ENCODE measurements around the gene SPOCK2.
A peak's percentile ranks its signal among the peaks of the same experiment; 100 is the strongest.

The SPOCK2 gene

DNA sequence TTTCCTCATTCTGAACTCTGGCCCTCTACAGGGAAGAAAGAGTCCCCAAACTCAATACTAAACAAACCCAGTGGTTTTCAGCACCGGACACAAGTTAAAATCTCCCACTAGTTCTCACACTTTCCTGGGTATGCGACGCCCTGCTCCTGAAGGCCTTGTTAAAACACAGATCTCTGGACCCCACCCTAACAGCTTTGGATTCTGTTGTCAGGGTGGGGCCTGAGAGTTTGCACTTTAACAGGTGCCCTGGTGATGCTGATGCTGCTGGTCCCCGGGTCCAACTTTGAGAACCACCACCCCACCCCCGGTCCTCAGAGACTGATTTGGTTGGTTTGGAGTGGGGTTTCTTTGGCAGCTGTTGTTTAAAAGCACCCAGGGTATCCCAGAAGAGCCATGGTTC, 62.5 kb downstream of the SPOCK2 start:
- no peak for DNase-seq

DNA sequence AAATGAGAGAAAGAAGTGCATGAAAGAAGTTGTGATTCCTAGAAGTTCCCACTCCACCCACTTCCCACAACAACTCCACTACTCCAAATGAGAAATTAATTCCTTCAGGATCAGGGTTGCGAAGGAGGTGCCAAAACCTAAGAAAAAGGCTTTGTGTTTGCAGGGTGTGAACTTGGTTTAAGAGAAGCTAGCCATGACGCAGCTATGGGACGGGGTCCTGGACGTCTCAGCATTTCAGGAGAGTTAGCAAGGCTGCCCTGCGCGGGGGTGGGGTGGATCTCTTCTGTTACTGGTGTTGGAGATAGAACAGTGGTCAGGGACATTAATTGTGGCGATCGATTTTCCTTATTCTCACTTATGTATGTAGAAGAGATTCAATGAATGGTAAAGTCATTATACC, 63.0 kb downstream of the SPOCK2 start:
- DNase-seq: no peak

DNA sequence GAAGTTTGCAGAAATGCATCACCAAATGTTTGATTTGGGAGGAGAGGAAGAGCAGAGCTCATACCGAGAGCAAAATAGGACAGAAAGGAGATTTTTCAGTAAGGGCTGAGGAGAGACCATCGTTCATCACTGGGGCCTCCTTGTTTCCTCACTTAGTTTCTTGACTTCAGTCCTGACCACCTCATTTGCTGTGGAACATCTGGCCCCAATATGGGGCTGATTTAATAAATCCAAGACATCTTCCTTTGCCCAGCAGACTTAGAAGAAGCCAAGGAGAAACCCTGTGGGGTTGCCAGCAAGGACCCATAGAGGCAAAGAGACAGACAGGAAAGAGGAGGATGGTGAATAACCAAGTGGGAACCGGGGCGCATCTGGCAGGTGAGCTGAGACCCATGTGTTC, 63.8 kb downstream of the SPOCK2 start:
- DNase-seq: no peak

DNA sequence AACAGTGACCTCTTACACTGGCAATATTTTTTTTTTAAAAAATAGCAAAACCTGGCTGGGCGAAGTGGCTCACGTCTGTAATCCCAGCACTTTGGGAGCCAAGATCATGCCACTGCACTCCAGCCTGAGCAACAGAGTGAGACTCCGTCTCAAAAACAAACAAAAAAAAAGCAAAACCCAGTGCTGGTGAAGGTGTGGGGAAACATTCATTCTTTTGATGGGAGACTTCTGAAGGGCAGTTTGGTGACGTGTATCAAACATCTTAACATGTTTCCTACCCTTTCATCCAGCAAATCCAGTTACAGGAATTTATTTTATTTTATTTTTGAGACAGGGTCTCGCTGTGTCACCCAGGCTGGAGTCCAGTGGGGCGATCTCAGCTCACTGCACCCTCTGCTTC, 66.1 kb downstream of the SPOCK2 start:
- DNase-seq: no peak

DNA sequence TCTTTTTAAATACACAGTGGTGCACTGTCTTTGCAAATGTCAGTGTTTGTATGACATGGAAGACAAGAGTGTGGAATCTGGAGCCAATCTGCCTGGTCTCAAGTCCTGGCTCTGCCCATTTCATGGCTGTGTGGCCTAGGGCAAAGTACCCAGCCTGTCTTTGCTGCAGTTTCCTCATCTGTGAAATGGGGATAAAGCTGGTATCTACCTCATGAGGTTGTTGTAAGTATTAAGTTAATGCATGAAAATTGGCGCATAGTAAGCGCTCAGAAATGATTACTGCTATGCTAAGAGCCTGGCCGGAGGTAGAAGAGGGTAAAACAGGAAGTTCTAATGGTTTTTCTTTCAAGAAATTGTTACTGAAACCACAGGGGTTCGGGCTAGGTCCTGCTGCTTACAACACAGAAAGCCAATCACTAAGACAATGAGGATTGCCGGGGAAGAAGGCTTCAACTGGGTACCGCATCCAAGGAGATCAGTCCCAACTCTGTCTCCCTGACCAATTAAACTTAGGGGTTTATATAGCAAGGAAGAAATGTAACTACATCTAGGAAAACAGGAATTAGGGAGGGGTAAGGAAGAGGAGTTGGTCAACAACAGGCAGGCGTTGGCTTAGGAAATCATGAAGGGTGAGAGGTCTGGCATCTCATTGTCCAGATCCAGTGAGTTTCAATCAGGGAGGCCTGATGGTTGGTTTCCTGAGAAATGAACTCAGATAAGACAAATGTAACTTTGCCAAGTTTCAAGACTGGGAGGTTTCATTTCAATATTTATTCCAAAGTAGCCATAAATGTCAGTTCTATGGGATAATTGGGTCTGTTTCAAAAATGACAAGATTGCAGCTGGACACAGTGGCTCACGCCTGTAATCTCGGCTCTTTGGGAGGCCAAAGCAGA, 67.2 kb downstream of the SPOCK2 start:
- no peak for DNase-seq

DNA sequence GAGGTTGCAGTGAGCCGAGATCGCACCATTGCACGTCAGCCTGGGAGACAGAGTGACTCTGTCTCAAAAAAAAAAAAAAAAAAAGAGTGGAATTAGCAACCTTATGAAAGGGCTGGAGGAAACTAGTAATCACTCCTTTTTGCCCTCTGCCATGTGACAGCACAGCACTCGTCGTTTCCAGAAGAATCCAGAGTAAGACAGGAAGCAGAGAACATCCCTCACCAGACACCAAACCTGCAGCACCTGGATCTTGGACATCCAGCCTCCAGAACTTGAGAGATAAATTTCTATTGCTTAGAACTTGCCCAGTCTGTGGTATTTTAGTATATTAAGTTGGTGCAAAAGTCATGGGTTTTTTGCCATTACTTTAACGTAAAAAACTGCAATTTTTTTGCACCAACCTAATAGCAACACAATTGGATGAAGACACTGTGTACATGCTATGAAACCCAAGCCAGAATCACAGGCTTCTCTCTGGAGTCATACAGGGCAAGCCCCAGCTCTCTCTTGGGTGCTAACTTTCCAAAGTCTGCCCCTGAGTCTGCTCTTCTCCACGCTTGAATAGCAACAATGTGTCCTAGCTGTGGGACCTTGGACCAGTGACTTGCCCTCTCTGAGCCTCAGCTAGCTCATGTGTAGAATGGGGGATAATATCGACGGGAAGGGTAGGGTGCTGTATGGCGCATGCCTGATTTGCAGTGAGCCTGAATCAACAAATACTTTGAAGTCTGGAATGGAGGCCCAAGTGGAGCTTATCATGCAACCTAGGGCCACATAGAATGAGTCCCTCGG, 69.1 kb downstream of the SPOCK2 start:
- DNase-seq: no peak

DNA sequence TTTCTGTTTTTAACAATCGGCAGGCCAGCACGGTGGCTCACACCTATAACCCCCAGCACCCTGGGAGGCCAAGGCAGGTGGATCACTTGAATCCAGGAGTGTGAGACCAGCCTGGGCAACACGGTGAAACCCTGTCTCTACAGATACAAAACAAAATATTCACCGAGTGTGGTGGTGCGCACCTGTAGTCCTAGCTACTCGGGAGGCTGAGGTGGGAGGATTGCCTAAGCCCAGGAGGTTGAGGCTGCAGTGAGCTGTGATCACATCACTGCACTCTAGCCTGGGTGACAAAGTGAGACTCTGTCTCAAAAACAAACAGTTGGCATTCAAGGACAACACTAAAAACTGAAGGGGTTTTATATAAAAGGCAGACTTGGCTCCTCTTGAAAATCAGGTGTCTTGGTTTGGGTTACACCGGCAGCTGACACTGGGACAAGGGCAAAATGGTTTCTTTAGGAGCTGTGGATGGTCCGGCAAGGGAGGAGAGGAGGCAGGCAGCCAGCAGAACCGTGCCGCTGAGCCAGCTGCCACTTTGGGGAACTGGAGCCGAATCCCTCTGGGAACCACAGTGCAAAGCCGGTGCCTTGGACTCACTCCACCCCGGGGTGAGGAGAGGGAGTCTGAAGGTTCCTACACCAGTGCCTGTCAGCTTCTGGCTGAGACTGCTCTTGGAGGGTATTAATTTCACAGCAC, 71.6 kb downstream of the SPOCK2 start:
- no peak for DNase-seq

DNA sequence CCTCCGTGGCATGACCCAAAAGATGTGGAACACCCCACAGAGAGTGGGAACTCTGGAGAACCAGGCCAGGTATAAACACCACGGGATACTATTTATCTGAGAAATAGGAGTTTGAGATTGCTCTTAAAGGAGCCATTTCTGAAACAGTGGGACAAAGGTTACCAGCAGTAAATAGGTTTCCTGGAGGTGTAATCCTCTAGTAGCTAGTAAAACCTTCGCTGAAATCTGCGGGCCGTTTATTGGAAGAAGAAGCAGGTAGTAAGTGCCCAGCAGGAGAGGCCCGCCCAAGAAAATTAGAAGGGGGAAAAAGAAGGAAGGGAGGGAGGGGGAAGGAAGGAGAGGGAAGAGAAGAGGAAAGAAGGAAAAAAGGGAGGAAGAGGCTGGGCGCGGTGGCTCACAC, 72.5 kb downstream of the SPOCK2 start:
- no peak for DNase-seq

DNA sequence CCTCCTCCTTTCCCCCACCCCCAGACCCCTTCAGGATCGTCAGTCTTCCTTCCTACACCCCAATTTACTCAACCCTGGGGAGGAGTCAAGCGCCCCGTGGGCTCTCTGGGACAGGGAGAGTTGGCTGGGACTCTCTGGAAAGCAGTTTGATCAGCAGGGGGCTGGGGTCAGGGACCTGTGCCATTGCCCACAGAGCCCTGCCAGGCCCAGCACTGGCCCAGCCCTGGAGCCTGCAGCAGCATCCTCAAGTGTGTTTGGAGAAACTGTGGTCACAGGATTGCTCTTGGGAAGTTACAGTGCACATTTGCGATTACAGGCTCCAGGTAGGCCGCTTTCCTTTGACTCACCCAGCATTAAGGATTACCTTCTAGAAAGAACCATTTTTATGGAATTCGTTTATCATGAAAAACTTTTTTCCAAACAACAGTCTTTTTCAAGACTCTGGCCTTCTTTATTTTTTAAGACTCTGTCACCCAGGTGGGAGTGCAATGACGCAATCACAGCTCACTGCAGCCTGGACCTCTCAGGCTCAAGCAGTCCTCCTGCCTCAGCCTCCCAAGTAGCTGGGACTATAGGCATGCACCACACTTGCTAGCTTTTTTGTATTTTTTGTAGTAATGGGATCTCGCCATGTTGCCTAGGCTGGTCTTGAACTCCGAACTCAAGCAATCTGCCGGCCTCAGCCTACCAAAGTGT, 73.4 kb downstream of the SPOCK2 start:
- no peak for DNase-seq

DNA sequence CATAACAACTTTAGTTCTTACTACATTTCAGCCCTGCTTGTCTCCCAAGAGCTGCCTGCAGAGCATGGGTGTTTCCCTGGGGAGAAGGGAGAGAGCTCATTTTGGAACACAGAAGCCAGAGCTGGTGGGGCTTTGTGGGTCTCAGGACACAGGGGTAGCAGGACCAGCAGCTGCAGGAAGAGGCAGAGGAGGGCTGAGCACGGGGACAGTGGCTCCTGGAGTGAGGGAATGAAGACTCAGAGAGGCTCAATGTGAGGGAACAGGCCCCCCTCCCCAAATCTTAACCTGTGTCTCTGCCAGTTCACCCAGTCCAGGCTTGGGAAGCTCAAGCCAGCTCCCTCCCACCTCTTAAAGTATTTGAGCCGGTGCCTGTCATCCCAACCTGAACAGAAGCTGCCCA, 74.2 kb downstream of the SPOCK2 start:
- DNase-seq: no peak

DNA sequence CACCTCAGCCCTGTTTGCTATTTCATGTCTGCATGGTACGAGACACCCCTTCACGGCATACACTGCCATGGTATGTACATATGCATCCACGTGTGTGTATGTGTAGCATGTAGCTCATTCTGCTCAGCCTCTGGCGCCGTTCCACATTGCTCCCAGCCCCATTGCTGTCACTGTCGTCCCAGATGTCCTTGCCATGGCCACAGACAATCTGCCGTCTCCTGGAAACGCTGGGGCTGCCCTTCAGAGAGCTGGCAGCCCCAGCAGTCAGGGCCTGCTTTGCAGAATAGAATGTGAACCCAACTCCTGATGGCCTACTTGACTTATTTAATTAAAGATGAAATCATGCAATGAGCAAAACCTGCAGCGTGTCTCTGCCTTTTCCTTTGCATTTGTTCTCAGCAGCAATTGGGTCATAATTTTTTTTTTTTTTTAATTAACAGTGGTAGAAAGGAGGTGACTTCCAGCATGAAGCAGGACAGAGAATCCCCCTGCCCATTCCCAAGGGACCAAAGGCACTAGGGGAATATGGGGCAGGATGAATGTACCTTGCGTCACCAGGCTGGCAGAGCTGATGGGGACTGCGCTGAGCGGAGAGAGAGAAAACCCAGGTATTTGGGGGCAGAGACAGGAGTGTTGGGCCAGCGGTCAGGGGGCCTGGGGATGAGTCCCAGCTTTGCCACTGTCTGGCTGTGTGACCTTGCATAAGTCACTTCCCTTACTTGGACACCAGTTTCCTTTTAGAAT, 75.0 kb downstream of the SPOCK2 start:
- no peak for DNase-seq

DNA sequence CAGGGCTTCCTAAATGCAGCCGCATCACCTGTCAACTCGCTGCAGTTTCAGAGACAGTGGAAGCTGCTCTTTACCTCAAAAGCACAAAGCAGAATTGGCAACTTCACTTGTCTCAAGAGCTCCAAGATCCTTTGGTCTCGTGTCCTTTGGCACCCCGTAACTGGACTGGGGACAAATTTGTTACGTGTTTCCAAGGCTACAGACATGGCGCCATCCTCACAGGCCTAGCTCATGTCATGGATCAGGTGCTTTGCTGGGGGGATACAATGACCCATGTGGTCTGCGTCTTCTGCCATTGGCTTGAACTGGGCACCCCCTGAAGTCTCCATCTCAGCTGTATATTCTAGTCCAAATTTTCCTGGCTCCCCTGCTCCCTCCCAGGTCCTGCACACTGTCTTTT, 75.6 kb downstream of the SPOCK2 start:
- no peak for DNase-seq

DNA sequence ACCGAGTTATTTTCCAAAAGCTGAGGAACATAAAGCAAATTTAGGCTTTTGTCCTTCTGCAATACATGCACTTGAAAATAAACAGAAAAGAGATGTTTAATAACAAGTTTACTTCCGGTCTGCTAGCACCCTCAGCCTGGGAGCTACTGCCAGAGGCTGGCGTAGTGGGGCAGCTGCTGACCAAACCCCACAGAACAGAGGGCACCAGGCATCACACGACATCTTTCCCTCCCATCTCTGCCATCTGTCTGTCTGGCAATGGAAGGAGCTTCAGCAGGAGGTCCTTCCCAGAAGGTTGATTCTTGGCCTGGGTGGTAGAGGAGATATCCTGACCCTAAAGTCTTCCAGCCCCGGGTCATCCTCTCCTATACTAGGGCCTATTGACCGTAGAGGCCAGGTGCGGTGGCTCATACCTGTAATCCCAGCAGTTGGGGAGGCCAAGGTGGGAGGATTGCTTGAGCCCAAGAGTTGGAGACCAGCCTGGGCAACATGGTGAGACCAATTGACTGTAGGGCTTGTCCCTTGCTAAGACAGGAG, 76.3 kb downstream of the SPOCK2 start:
- DNase-seq: no peak

DNA sequence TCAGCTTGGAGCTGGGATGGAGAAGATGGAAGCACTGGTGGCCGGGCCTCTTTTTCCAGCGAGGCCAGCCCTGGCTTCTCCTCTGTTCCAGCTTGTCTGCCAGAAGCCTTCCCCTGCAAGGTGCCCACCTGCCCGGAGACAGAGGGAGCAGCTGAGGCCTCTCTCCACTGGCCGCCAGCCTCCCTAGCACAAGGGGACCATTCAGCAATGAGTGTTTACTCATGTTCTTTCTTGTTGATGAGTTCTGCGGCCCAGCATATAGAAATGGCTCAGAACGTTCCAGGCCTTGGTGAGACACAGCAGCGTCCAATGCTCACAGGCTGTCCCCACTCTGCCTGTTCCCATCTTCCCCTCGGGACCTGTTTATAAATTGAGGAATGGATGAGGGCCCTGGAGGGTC, 76.9 kb downstream of the SPOCK2 start:
- DNase-seq: no peak

DNA sequence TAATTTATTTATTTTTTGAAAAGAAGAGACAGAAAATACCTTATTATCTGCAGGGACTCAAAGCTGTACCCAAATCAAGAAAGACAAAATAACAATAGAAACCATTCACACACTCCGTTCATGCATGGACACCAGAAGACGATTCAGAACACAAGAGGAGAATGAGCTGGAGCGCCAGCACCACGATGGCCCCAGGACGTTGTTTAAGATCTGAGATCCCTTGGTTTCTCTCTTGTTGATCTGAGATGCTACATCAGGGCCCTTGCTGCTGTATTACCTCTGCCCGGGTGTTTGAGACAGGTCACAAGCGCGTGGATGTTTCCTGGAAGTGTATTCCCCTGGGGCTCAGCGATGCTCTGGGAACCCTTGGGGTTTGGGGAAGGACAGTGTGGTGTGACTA, 77.3 kb downstream of the SPOCK2 start:
- DNase-seq: no peak

DNA sequence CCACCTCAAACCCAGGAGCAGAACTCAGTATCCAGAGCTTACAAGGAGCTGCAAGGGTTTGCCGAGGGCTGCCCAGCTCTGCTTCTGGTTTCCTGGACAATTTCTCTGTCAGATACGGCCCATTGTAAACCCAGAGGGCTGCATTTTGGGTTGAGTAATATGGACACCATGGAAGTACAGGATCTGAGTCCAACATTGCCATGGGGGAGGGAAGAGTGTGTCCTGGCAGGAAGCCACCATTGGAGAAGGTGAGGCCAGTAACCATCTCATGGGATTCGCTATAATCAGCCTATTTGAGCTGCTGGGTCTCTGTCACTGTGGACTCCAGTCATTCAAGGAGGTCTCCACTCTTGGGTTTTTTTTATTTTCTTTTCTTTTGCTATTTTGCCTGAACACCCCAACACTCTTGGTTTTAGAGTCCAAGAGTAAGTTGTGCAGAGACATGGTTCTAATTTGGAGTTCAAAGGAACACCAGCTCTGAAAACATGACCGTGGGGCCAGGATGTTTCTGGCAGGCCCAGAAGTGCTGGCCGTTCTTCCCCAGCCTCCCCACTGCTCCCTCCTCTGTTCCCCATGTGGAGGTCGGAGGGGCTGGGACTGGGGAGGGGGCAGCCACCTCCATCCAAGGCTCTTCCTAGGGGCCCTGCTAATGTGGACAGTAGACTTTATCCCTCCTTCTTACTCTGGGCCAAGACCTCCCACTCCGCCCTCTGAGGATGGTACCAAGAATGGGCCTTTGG, 77.9 kb downstream of the SPOCK2 start:
- DNase-seq: no peak

DNA sequence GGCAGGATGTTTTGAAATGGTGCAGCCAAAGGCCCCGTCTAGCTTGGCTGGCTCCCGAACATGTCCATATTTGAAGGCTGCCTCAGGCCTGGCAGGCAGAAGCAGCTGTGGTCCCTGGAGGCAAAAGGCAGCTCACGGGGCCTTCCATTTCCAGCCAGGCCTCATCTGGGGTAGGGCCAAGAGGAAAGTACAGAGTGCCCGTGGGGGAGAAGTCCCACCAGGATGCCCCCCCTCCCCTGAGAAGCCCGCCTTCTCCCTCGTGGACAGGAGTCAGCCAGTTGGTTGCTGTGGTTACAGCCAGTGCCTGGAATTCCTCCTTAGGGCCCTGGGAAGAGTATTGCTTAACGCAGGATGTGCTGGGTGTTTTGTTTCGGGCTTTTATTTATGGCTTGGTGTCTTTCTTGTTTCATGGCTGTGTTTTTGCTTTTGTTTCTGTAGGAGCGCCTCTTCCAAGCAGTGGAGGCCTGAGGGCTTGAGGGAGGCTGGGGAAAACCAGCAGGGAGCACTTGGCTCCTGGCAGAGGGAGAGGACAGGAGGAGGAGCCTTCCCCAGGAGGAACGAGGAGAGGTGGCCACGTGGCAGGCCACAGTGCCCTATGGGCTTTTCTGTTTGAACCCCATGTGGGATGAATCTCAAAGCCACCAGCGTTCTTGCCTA, 78.8 kb downstream of the SPOCK2 start:
- DNase-seq: peak; percentile 82

DNA sequence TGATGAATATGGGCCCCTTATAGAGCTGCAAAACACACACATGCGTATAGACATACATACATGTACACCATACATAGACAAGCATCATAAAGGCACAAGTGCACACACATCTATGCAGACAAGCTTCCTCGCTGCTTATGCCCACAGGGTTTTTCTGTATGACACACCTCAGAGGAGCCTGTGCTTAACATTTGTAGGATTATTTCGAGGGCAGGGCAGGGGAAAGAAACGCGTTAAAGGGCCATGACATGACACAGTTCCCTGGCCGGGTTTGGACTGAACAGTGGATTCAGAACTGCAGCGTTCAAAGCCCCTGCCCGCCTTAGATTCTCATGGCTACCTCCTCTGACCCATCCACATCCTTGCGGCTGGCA, 79.3 kb downstream of the SPOCK2 start:
- no peak for DNase-seq

All from right forelimb (tissue), 1 donor.